HFF-Myc (cell line): ENCODE results near the gene GJB4.
"Not testable (repeated sequence)": the region's sequence is repeated elsewhere in the genome, so short reads cannot be mapped to it uniquely, and the experiment has no call there.

Experiments used
- DNase-seq: peaks from one replicate; pipeline ENCODE4 v3.0.0-alpha.2; 2011; ENCODE audit warnings: low read depth; ENCODE audit errors: extremely low read depth
- H3K4me3 ChIP-seq: replicated peaks from 2 replicates; pipeline ENCODE4 v1.5.1; 2011; ENCODE audit warnings: low read depth, mild to moderate bottlenecking, control low read depth, low read length
- TF ChIP-seq, protein P1 (sequence below): IDR thresholded peaks from 2 replicates; pipeline ENCODE4 v1.5.1; 2012; ENCODE audit warnings: mild to moderate bottlenecking, low read depth, low read length, control low read depth; ENCODE audit errors: missing control alignments

The GJB4 gene

DNA sequence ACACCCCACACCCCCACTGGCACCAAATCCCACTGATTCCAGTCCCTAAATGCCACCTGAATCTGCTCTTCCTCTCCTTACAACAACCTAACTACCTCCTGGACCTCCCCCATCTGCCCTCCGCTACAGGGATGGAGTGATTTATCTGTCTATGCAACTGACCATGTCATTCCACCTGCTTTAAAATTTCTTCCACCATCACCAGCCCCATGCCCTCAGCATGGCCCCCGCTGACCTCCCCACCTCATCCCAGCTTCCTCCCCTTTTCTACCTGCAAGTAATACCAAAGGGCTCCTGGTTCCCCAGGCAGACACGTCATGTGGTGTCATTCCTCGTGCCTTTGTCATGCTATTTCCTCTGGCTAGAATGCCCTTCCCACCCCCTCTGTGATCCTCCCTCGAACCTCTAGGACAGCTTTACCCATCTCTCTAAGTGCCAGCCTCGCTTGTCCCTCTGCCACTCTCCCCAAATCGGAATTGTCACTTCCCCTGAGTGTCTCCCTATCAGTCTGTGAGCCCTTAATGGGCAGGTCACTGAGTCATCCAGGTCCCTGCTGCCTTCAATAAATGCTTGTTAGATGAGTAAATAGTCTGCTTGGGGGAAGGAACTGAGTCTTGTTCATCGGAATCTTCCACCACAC is 3.7 kb downstream of the GJB4 start:
- DNase-seq: no peak
- TF ChIP-seq, protein P1, sequence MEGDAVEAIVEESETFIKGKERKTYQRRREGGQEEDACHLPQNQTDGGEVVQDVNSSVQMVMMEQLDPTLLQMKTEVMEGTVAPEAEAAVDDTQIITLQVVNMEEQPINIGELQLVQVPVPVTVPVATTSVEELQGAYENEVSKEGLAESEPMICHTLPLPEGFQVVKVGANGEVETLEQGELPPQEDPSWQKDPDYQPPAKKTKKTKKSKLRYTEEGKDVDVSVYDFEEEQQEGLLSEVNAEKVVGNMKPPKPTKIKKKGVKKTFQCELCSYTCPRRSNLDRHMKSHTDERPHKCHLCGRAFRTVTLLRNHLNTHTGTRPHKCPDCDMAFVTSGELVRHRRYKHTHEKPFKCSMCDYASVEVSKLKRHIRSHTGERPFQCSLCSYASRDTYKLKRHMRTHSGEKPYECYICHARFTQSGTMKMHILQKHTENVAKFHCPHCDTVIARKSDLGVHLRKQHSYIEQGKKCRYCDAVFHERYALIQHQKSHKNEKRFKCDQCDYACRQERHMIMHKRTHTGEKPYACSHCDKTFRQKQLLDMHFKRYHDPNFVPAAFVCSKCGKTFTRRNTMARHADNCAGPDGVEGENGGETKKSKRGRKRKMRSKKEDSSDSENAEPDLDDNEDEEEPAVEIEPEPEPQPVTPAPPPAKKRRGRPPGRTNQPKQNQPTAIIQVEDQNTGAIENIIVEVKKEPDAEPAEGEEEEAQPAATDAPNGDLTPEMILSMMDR: no peak
- H3K4me3 ChIP-seq: no peak overlapping the region

DNA sequence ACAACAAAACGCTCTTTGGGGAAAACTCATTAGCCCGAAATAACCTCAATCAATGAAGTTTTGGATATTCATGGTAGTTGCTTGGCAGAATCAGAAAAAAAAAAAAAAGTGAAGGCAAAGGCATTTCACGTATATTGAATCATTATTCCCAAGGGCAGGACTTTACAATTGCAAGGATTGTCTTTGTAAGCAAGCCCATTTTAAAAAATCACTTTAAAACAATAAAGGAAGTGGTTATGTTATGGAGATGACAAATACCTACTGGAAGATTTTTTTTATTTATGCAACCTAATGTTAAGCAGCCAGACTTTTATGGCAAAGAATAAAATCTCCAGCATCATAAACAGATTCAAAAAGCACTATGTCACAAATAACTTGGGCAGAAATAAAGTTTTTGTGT is 9.3 kb downstream of the GJB4 start:
- DNase-seq: no peak
- TF ChIP-seq, protein P1: no peak
- no peak overlapping the region for H3K4me3 ChIP-seq

DNA sequence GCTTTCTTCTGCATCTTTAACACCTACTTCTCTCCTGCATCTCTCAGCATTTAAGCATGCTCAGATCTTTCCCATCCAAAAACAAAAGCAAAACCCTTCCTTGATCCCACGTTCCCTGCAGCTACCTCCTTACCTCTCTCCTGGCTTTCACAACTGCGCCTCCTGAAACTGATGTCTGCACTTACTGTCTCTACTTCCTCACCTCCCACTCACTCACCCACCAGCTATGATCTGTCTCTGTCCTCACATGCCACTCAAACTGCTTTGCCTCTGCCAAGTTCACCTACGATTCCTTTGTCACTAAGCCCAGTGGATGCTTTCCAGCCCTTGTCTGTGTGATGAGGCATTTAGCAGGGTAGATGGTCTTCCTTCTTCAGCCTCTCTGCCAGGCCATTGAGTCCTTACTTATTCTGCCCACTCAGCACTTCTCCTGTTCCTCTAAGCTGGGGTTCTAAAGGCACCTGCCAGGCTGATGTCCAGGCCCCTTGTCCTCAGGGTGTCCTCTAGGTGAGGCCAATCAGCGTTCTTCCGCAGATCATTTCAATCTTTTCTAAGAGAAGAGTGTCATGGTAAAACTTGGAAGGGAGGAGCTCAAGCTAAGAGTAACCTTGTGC is 11.5 kb downstream of the GJB4 start:
- no peak for DNase-seq
- TF ChIP-seq, protein P1: no peak
- H3K4me3 ChIP-seq: no peak overlapping the region

DNA sequence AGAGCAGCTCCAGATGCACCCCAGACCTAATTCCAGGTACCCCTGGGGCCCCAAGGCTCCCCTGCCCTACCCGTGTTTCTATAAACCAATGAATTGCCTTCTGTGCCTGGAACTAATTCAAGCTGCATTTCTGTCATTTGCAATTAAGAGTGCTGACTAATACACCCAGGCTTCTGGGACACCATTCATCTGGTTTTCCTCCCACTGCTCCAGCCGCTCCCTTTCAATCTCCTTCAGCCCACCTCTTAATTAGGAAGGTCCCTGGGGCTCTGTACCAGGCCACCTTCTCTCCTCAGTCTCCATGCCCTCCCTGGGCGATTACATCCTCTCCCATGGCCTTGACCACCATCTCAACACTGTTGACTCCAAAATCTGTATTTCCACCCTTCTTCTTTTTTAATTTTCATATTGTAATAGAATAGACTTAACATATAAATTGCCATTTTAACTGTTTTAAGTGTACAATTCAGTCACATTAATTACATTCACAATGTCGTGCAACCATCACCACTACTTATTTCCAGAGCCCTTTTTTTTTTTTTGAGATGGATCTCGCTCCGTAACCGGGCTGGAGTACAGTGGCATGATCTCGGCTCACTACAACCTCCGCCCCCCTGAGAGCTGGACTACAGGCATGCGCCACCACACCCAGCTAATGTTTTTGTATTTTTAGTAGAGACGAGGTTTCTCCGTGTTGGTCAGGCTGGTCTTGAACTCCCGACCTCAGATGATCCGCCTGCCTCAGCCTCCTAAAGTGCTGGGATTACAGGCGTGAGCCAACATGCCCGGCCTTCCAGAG is 12.2 kb downstream of the GJB4 start:
- no peak for DNase-seq
- no peak overlapping the region for H3K4me3 ChIP-seq
- TF ChIP-seq, protein P1: no peak

DNA sequence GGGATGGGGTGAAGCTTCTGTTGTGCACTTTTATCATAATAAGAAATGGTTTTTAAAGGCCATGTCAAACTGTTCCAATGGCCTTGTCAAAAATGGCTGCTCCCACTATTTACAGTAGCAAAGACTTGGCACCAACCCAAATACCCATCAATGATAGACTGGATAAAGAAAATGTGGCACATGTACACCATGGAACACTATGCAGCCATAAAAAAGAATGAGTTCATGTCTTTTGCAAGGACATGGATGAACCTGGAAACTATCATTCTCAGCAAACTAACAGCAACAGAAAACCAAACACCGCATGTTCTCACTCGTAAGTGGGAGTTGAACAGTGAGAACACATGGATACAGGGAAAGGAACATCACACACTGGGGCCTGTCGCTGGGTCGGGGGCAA is 13.6 kb downstream of the GJB4 start:
- not testable (repeated sequence) for DNase-seq

DNA sequence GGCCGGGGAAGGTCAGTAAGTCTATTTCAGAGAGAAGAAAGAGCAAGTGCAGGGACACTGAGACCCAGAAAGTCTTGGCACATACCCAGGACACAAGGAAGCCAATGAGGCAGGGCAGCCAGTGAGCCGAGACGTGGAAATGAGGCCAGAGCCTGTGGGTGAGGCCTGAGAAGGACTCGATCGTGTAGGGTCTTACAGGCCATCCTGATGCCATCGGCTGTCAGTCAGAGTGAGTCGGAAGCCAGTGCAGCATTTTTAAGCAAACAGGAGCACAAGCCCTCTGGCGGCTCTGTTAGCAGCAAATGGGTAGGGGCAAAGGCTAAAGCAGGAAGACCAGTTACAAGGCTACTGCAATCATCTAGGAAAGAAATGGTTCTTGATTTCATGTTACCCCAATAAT is 15.4 kb downstream of the GJB4 start:
- H3K4me3 ChIP-seq: no peak overlapping the region
- no peak for DNase-seq
- TF ChIP-seq, protein P1: no peak

More for the DNA sequence above, 13.6 kb downstream of the GJB4 start:
- H3K4me3 ChIP-seq: not testable (repeated sequence)

DNA sequence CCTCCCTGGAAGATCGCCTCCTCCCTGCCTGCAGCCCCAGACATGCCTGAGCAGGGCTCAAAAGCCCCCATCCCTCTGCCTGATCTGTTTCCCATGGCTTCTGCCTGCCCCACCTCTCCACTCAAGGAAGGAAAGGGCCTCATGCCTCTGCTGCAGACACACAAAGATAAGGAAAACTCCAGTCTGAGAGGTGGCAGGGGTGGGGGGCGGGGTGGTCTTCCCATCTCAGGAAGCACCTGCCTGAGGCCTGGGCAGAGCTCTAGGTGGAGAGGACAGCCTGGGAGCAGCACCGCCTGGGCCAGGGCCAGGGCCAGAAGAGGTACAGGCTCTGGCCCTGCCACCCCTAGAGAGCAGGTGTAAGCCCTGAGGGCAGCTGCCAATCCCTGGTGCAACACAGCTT is 17.4 kb downstream of the GJB4 start:
- TF ChIP-seq, protein P1: no peak
- no peak overlapping the region for H3K4me3 ChIP-seq
- DNase-seq: no peak
